Femur (tissue), 1 donor: ENCODE results near the gene OSBPL6.

Experiments used
- DNase-seq: peaks from one replicate; pipeline ENCODE4 v3.0.0-alpha.2; 2017

OSBPL6 gene

DNA sequence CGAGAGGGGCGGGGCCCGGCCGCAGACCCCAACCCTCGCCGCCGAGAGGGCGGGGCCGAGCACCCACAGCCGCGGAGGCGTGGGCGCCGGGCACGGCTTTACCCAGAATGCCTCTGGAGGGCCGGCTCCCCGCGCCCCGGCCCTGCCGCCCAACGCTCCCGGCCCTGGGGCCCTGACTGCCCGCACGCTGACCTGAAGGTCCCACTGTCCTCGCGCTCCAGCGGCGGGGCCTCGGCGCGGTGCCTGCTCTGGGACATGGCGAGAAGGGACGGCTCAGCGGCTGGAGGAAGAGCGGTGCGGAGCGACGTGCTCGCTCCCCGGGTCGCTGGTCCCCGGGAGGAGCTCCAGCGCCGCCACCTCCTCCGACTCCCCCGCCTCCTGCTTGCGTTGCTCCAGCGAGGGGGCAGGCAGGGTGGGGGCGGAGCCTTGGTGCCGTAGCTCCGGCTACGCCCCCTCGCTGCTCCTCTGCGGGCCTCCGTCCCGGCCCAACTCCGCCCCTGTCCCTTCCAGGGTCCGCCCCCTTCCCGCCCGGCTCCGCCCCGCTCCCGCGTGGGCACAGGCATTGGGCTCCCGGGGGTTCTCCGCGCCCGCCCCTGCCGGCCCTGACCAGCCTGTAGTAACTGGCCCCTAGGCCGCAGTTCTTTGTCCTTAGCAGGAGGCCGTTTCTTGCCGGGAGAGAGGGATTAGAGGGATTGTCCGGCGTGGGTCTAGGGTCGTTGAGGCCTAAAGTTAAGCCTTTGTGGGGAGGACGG, 256.6 kb downstream of the OSBPL6 start, which contains the start of the genes PJVK and PRKRA:
Gene PJVK (plus strand): TSS at position 605 of the 752 bp plus-strand sequence. CDS start 2,032 bp downstream, outside the sequence.
Gene PRKRA (minus strand): TSS at position 402 of the 752 bp plus-strand sequence. CDS start 145 bp downstream, at position 257.
- peak; percentile 99 for DNase-seq

DNA sequence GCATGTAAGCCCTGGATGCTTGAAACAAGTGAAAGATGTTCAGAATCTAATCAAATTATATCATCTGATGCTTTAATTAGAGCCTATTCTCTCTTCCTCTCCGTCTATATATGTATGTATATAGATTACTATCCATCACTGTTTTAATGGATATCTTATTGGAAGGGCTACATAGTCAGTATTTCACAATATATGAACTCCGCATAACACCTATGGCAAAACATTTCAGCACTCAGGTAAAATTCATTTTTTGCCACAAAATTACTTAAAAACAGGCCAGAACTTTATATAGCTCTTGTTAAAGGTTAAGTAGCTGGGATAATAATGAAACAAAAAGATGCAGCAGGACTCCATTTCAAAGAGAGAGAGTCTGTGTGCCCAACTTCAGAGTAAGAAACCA, 258.0 kb downstream of the OSBPL6 start:
- no peak for DNase-seq
